ENCODE data around the gene GOPC. TPM values are rescaled to one million over a fixed set of nuclear protein-coding genes. Genes with fewer than 3 reads are reported as not detected.

Gene GOPC
- total and polyA plus RNA-seq, 2 of the 8 experiments (the other 6 are each of a cell fraction or from before 2014, with no cell fraction given): 5.3 to 19.4 TPM

DNA sequence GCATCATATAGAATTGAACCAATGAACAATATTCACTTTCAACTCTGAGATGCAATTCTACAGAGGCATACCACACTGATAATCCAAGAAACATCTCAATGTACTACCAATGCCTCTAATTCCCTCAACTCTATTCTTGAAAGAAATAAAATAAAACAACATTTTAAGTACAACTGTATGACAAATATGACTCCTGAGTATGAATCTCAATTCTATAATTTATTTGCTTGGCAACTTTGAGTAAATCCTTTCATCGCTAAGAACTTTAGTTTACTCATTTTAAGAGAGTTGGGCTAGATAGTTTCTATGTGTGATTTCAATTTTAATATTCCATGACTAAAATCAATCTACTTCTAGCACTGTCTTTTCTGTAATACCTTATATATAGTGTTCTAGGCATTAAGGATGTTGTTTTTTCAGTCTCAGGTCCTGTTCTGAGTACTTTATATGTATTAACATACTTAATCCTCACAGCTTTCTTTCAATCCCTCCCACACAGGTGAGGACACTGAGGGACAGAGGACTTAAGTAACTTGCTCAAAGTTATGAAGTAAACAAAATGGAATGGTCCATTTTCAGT is 33.4 kb downstream of the GOPC start (continued):
- TF ChIP-seq, protein P1, sequence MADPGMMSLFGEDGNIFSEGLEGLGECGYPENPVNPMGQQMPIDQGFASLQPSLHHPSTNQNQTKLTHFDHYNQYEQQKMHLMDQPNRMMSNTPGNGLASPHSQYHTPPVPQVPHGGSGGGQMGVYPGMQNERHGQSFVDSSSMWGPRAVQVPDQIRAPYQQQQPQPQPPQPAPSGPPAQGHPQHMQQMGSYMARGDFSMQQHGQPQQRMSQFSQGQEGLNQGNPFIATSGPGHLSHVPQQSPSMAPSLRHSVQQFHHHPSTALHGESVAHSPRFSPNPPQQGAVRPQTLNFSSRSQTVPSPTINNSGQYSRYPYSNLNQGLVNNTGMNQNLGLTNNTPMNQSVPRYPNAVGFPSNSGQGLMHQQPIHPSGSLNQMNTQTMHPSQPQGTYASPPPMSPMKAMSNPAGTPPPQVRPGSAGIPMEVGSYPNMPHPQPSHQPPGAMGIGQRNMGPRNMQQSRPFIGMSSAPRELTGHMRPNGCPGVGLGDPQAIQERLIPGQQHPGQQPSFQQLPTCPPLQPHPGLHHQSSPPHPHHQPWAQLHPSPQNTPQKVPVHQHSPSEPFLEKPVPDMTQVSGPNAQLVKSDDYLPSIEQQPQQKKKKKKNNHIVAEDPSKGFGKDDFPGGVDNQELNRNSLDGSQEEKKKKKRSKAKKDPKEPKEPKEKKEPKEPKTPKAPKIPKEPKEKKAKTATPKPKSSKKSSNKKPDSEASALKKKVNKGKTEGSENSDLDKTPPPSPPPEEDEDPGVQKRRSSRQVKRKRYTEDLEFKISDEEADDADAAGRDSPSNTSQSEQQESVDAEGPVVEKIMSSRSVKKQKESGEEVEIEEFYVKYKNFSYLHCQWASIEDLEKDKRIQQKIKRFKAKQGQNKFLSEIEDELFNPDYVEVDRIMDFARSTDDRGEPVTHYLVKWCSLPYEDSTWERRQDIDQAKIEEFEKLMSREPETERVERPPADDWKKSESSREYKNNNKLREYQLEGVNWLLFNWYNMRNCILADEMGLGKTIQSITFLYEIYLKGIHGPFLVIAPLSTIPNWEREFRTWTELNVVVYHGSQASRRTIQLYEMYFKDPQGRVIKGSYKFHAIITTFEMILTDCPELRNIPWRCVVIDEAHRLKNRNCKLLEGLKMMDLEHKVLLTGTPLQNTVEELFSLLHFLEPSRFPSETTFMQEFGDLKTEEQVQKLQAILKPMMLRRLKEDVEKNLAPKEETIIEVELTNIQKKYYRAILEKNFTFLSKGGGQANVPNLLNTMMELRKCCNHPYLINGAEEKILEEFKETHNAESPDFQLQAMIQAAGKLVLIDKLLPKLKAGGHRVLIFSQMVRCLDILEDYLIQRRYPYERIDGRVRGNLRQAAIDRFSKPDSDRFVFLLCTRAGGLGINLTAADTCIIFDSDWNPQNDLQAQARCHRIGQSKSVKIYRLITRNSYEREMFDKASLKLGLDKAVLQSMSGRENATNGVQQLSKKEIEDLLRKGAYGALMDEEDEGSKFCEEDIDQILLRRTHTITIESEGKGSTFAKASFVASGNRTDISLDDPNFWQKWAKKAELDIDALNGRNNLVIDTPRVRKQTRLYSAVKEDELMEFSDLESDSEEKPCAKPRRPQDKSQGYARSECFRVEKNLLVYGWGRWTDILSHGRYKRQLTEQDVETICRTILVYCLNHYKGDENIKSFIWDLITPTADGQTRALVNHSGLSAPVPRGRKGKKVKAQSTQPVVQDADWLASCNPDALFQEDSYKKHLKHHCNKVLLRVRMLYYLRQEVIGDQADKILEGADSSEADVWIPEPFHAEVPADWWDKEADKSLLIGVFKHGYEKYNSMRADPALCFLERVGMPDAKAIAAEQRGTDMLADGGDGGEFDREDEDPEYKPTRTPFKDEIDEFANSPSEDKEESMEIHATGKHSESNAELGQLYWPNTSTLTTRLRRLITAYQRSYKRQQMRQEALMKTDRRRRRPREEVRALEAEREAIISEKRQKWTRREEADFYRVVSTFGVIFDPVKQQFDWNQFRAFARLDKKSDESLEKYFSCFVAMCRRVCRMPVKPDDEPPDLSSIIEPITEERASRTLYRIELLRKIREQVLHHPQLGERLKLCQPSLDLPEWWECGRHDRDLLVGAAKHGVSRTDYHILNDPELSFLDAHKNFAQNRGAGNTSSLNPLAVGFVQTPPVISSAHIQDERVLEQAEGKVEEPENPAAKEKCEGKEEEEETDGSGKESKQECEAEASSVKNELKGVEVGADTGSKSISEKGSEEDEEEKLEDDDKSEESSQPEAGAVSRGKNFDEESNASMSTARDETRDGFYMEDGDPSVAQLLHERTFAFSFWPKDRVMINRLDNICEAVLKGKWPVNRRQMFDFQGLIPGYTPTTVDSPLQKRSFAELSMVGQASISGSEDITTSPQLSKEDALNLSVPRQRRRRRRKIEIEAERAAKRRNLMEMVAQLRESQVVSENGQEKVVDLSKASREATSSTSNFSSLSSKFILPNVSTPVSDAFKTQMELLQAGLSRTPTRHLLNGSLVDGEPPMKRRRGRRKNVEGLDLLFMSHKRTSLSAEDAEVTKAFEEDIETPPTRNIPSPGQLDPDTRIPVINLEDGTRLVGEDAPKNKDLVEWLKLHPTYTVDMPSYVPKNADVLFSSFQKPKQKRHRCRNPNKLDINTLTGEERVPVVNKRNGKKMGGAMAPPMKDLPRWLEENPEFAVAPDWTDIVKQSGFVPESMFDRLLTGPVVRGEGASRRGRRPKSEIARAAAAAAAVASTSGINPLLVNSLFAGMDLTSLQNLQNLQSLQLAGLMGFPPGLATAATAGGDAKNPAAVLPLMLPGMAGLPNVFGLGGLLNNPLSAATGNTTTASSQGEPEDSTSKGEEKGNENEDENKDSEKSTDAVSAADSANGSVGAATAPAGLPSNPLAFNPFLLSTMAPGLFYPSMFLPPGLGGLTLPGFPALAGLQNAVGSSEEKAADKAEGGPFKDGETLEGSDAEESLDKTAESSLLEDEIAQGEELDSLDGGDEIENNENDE (IDR thresholded peaks at IDR 0.05; ENCODE audit: insufficient replicate concordance, low read length): no peak
- TF ChIP-seq CBX8 (IDR thresholded peaks at IDR 0.05; ENCODE audit: borderline replicate concordance, low read depth, low read length): no peak
- TF ChIP-seq ZNF274 (IDR thresholded peaks at IDR 0.05; ENCODE audit: borderline replicate concordance, extremely low read depth, low read length): no peak
- TF ChIP-seq TEAD4 (IDR thresholded peaks at IDR 0.05; ENCODE audit: low read depth, low read length): no peak
- TF ChIP-seq, protein P2, sequence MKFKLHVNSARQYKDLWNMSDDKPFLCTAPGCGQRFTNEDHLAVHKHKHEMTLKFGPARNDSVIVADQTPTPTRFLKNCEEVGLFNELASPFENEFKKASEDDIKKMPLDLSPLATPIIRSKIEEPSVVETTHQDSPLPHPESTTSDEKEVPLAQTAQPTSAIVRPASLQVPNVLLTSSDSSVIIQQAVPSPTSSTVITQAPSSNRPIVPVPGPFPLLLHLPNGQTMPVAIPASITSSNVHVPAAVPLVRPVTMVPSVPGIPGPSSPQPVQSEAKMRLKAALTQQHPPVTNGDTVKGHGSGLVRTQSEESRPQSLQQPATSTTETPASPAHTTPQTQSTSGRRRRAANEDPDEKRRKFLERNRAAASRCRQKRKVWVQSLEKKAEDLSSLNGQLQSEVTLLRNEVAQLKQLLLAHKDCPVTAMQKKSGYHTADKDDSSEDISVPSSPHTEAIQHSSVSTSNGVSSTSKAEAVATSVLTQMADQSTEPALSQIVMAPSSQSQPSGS (IDR thresholded peaks at IDR 0.05; ENCODE audit: low read length): no peak
- no peak for TF ChIP-seq RAD21 (IDR thresholded peaks at IDR 0.05 in 1 of 2, conservative IDR thresholded peaks at IDR 0.05 in 1 of 2; ENCODE audit: low read depth in 2 of 2, low read length in 2 of 2)
- no peak for TF ChIP-seq KDM5A (IDR thresholded peaks at IDR 0.05; ENCODE audit: low read length)
- TF ChIP-seq POLR2AphosphoS5 (IDR thresholded peaks at IDR 0.05; ENCODE audit: low read depth, low read length): no peak
- no peak for TF ChIP-seq BRCA1 (IDR thresholded peaks at IDR 0.05; ENCODE audit: low read depth, low read length)
- TF ChIP-seq SP1 (IDR thresholded peaks at IDR 0.05; ENCODE audit: low read depth, low read length): no peak
